ENCODE results near the gene ANKRD36. TPM values are rescaled to one million over a fixed set of nuclear protein-coding genes. Genes with fewer than 3 reads are reported as not detected.
"Not testable (repeated sequence)": the region's sequence is repeated elsewhere in the genome, so short reads cannot be mapped to it uniquely, and the experiment has no call there.

Gene ANKRD36
- total RNA-seq (2014; rRNA removed; shearing (Covaris generic)): 13.8 and 20.2 TPM in 2 replicates

- in situ Hi-C loops (cut with HindIII; ENCODE audit: low sequenced_read_pairs): not testable (repeated sequence)
- DNase-seq (ENCODE audit: low spot score): peak; percentile 70
These were observed at the start of gene ANKRD36 for GRCh38 chr2:97113050-97113881. ANKRD36 (plus strand) TSS chr2:97113153; CDS start chr2:97113740, 587 bp downstream.

GRCh38 chr2:97066030-97066429 is 46.9 kb upstream of the ANKRD36 start:
- DNase-seq (ENCODE audit: low spot score); in situ Hi-C loops (cut with HindIII; ENCODE audit: low sequenced_read_pairs): not testable (repeated sequence)

- in situ Hi-C loops (cut with HindIII; ENCODE audit: low sequenced_read_pairs): no loop called here
- no peak for DNase-seq (ENCODE audit: low spot score)
These were observed 45.5 kb upstream of the ANKRD36 start for GRCh38 chr2:97067279-97068004.

DNA sequence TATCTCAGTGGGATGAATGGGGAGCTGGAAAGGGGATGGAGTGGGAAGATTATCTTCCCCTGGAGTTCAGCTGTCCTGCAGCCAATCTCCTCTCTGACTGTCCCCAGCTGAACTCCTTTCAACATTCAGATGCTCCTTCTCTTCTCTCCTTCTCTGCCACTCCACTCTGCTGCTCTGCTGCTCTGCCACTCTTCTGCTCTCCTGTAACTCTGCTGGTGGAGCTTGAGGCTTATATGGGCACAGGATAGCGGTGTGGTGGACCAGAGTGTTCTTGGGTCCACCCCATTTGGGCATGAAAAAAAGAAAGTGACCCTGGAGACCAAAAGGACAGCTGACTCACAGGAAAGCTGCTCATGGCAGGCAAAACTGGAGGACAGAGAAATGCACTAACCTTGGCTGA is 44.9 kb upstream of the ANKRD36 start:
- DNase-seq (ENCODE audit: low spot score): no peak
- in situ Hi-C loops (cut with HindIII; ENCODE audit: low sequenced_read_pairs): no loop called here

DNA sequence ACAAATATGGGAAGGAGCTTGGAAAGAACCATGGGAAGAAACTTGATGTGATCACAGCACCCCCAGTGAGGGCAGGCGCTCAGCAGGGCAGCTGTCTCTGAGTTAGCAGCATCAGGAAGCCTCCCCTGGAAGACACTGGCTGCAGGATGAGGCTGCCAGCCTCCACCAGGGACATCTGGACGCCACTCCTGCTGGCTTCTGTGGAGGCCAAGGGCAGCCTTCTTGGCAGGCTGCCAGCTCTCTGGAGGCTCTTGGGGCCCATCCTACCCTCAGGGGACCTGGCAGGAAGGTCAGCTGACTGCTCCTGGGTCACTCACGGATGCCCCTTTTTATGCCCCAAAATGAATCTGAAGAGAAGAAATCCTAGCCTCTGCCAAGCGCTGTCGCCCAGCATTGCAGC is 44.2 kb upstream of the ANKRD36 start:
- in situ Hi-C loops (cut with HindIII; ENCODE audit: low sequenced_read_pairs); DNase-seq (ENCODE audit: low spot score): not testable (repeated sequence)

DNA sequence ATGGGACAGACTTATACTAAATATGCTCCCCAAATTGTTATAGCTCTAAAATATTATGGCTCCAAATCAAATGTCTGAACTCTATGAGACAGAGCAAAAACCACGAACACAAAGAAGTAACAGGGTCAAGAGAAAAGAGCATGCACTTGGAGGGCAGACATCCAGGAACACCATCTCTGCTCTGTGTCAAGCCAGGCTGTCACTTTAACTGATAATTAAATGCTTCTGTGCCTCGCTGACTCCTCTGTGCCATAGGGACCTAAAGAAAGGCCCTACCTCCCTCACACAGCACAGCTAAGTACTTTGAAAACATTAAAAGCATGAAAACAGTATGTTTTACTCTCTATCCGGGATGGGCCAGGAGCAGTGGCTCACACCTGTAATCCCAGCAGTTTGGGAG is 42.0 kb upstream of the ANKRD36 start:
- DNase-seq (ENCODE audit: low spot score); in situ Hi-C loops (cut with HindIII; ENCODE audit: low sequenced_read_pairs): not testable (repeated sequence)

DNA sequence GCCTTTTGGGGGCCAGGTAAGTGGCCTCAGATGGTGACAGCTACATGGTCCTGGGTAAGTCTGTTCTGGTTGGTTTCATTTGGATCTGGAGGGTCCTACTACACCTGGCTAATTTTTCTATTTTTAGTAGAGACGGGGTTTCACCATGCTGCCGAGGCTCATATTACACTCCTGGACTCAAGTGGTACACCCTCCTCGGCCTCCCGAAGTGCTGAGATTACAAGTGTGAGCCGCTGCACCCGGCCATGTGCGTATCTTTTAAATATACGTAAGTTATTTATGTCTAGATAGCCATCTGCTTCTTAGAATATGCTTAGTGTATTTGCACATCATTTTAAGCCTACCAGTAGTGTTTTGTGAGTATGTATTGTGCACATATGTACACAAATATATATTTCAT is 35.7 kb upstream of the ANKRD36 start:
- in situ Hi-C loops (cut with HindIII; ENCODE audit: low sequenced_read_pairs); DNase-seq (ENCODE audit: low spot score): not testable (repeated sequence)

DNA sequence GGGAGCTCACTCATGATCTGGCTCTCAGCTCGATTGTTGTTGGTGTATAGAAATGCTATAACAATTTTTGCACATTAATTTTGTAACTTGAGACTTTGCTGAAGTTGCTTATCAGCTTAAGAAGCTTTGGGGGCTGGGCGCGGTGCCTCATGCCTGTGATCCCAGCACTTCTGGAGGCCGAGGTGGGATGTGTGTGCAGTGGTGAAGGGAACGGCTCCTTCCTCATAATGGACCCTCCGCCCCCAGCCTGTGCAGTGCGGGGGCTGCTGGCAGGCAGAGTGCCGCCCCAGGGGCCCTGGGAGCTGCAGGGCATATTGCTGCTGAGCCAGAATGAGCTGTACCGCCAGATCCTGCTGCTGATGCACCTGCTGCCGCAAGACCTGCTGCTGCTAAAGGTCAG is 32.1 kb upstream of the ANKRD36 start:
- DNase-seq (ENCODE audit: low spot score); in situ Hi-C loops (cut with HindIII; ENCODE audit: low sequenced_read_pairs): not testable (repeated sequence)

DNA sequence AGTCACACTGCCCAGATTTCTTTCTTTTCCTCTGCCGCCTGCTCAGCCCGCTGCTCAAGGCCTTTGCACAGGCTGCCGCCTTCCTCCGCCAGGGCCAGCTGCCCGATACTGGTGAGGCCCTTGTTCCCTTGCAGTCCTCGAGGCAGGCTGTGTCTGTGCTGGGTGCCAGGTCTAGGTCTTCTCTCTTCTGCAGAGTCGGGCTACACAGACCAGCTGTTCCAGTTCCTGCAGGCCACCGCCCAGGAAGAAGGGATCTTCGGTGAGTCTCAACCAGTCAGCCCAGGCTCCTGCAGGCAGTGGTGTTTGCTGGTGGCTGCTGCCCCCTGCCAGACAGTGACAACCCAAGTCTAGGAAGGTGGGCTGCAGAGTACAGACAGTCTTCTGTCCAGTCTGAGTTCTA is 30.7 kb upstream of the ANKRD36 start:
- DNase-seq (ENCODE audit: low spot score); in situ Hi-C loops (cut with HindIII; ENCODE audit: low sequenced_read_pairs): not testable (repeated sequence)

- in situ Hi-C loops (cut with HindIII; ENCODE audit: low sequenced_read_pairs); DNase-seq (ENCODE audit: low spot score): not testable (repeated sequence)
These were observed 29.4 kb upstream of the ANKRD36 start for GRCh38 chr2:97083516-97083915.

DNA sequence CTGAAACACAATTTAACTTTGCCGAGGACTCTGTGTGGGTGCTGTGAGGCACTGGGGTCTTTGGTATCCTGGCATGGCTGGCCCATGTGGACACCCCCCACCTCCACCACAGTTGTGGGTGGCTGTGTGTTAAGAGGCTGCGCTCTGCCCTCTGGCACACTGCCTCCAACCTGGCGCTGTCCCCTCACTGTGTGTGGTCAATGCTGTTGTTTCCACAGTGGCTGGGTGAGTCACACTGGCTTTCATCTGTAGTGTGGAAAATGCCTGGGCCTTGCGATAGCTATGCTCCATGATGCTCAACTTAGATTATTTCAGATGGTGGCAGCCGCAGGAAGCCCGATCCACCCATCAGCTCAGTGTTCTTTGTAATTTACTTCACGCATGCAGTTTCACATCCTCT is 27.9 kb upstream of the ANKRD36 start:
- in situ Hi-C loops (cut with HindIII; ENCODE audit: low sequenced_read_pairs); DNase-seq (ENCODE audit: low spot score): not testable (repeated sequence)

- DNase-seq (ENCODE audit: low spot score); in situ Hi-C loops (cut with HindIII; ENCODE audit: low sequenced_read_pairs): not testable (repeated sequence)
These were observed 24.2 kb upstream of the ANKRD36 start for GRCh38 chr2:97088706-97089105.

GRCh38 chr2:97092946-97093345 is 20.0 kb upstream of the ANKRD36 start:
- in situ Hi-C loops (cut with HindIII; ENCODE audit: low sequenced_read_pairs); DNase-seq (ENCODE audit: low spot score): not testable (repeated sequence)

- in situ Hi-C loops (cut with HindIII; ENCODE audit: low sequenced_read_pairs): not testable (repeated sequence)
- DNase-seq (ENCODE audit: low spot score): peak; percentile 27
These were observed 18.8 kb upstream of the ANKRD36 start for GRCh38 chr2:97093983-97094771.

DNA sequence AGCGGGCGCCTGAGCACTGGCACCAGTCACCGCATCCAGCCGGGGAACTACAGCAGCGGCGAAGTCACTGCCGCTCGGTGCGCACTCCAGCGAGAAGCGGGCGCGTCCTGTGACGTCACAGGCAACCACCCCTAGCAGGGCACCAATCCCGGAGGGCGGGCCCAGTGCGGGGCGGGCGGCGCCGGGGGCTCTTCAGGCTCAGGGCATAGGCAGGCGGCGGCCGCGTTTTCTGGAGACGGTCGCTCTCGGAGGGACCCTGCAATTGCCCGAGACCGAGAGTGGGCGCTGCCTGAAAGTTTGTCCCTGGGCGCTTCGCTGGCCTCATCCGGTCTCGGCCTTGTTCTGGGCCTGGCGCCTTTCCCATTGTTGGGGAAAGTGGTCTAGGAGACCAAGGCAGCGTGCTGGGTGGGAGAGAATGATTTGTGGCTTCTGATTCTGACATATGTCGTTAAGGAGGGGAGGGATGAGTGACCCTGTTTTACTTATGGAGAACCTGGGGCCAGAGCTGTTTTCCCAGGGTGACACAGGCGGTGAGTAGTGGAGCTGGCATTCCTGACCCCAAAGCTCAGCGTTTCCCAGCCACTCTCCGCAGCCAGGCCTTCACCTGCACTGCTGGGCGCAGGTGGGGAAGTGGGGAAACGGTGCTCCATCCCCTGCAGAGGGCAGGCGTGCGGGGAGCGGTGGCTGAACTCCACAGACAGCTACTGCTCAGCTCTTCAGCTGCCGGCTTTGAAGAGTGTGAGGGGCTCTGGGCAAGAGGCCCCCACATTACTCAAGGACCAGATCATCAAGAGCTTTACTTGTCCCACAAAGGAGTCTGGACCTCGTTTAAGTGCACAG is 18.0 kb upstream of the ANKRD36 start, which contains the start of gene FAHD2B:
FAHD2B (minus strand) TSS at position 111 of the 840 bp plus-strand sequence. CDS start 3,176 bp downstream, outside the sequence.
- DNase-seq (ENCODE audit: low spot score): peak; percentile 79
- in situ Hi-C loops (cut with HindIII; ENCODE audit: low sequenced_read_pairs): not testable (repeated sequence)

GRCh38 chr2:97095661-97096060 is 17.3 kb upstream of the ANKRD36 start:
- in situ Hi-C loops (cut with HindIII; ENCODE audit: low sequenced_read_pairs): no loop called here
- no peak for DNase-seq (ENCODE audit: low spot score)

DNA sequence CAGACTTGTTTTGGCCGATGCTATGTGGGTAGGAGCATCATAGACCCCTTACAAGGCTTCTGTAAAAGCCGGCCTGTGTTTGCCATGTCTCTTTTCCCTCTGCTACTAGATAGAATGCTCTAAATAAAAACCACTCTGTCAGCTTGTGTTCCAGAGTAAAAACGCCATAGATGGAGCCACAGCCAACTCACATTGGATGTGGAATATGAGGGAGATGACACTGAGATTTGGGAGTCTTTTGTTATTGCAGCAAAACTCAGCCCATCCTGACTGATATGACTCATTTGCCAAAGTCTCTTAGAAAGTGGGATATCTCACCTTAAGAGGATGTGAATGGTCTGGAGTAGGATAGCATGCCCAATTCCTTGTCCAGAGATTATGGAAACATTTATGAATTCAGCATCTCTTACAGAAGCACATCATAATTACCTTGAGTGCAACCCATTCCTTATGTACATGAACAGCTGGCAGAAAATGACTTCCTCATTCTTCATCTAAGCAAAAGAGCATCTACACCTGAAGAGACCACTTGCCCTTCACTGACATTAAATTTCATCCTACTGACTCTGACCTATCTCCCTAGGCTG is 14.1 kb upstream of the ANKRD36 start:
- in situ Hi-C loops (cut with HindIII; ENCODE audit: low sequenced_read_pairs); DNase-seq (ENCODE audit: low spot score): not testable (repeated sequence)

- in situ Hi-C loops (cut with HindIII; ENCODE audit: low sequenced_read_pairs); DNase-seq (ENCODE audit: low spot score): not testable (repeated sequence)
These were observed 6.1 kb upstream of the ANKRD36 start for GRCh38 chr2:97106878-97107277.

Data from G401 (cell line).